ENCODE measurements around the gene RAPGEF5. TPM values are rescaled to one million over a fixed set of nuclear protein-coding genes. Genes with fewer than 3 reads are reported as not detected.
A peak's percentile ranks its signal among the peaks of the same experiment; 100 is the strongest.

Gene RAPGEF5
- total RNA-seq, 2 donors from 2014 or later: 19.4 to 32.5 TPM

DNA sequence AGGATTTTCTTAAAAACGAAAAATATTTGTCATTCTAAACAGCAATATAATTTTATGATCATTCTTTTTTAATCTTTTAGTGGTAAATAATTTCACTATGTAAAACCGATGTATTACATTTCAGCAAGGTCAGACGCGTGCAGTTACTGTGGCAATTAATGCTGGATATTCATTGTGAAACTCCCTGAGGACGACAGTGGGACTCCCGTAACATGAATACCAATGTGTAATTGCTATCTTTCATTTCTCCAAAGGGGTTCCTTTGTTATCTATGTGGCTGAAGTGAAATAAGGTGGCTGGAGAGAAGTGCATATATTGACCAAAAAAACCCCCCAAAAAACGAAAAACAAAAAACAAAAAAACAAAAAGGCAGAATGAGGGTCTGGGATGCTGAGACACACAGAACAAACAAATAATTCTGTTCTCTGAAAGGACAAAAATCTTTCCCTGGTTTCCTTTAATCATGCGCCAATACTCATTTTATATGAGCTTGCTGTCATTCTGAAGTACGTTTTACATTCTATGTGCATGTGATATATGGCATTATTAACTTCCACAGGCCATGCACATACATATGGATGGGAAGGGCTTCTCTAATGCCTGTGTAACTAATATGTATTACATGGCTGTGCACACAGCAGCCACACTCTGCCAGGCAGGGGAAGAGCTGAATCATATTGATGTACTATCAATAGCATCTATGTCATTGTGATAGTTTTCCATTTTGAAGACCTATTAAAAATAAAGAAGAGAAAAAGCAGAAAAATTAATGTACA, 161.4 kb downstream of the RAPGEF5 start:
- Histone ChIP-seq H3K4me1 (peaks cover 0 to 6% of the 10 kb centered on the region in 2 donors), H3K27ac (no peak overlapping the region), H3K4me3 (no peak overlapping the region), H3K36me3 (no peaks in the 10 kb centered on the region), H3K9me3 (no peaks in the 10 kb centered on the region), H3K27me3 (no peaks in the 10 kb centered on the region)
- no peak for TF ChIP-seq CTCF (IDR thresholded peaks at IDR 0.05)
- no peak for DNase-seq (ENCODE audit: low spot score)

- no peak for DNase-seq (ENCODE audit: low spot score)
- H3K9me3 ChIP-seq: no peaks in the 10 kb centered on the region
- H3K4me1 ChIP-seq: peaks cover 0 to 6% of the 10 kb centered on the region in 2 donors
- no peak for TF ChIP-seq CTCF (IDR thresholded peaks at IDR 0.05)
- H3K27me3 ChIP-seq: no peaks in the 10 kb centered on the region
- H3K27ac ChIP-seq: no peak overlapping the region
- no peaks in the 10 kb centered on the region for H3K36me3 ChIP-seq
- H3K4me3 ChIP-seq: no peak overlapping the region
These were observed 162.2 kb downstream of the RAPGEF5 start for GRCh38 chr7:22194658-22195273.

DNA sequence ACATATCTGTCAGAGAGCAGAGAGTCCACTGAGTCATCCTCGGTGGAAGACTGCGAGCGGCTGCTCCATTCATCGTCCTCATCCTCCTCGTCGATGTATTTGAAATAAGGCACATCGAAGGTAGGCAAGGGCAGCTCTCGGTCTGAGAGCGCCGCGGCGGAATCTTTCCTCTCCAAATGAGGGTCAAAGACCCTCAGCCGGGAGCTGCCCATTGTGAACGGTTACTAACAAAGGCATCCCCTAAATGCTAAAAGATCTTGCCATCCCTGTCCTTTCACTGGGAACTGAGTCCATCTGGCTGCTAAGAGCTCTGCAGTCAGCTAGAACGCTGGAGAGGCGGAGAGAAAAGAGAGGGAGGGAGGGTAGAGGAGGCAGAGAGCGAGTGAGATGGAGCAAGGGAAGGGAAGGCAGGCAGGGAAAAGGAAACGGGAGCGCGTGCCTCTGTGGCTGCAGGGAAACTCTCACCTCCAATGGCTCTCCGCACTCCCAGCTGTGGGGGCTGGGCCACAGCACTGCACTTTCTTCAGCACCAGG, 163.4 kb downstream of the RAPGEF5 start:
- peak overlapping the region; percentile 10 to 37 for H3K4me3 ChIP-seq
- peak overlapping the region in 1 of 2 donors; percentile 17 for H3K27ac ChIP-seq
- no peaks in the 10 kb centered on the region for H3K27me3 ChIP-seq
- no peak for DNase-seq (ENCODE audit: low spot score)
- peaks cover 0 to 6% of the 10 kb centered on the region in 2 donors for H3K4me1 ChIP-seq
- H3K36me3 ChIP-seq: no peaks in the 10 kb centered on the region
- TF ChIP-seq CTCF (IDR thresholded peaks at IDR 0.05): no peak
- H3K9me3 ChIP-seq: no peaks in the 10 kb centered on the region

GRCh38 chr7:22192801-22193200, 164.2 kb downstream of the RAPGEF5 start:
- H3K4me3 ChIP-seq: peak overlapping the region; percentile 10 to 37
- TF ChIP-seq CTCF (IDR thresholded peaks at IDR 0.05): no peak
- no peaks in the 10 kb centered on the region for H3K36me3 ChIP-seq

GRCh38 chr7:22190736-22191135, 166.2 kb downstream of the RAPGEF5 start:
- peaks cover 0 to 6% of the 10 kb centered on the region in 2 donors for H3K4me1 ChIP-seq
- H3K27ac ChIP-seq: no peak overlapping the region
- DNase-seq (ENCODE audit: low spot score): no peak
- H3K27me3 ChIP-seq: no peaks in the 10 kb centered on the region
- TF ChIP-seq CTCF (IDR thresholded peaks at IDR 0.05): no peak
- H3K9me3 ChIP-seq: no peaks in the 10 kb centered on the region
- no peak overlapping the region for H3K4me3 ChIP-seq
- no peaks in the 10 kb centered on the region for H3K36me3 ChIP-seq

More at GRCh38 chr7:22192801-22193200, 164.2 kb downstream of the RAPGEF5 start:
- Histone ChIP-seq H3K9me3 (no peaks in the 10 kb centered on the region), H3K4me1 (peaks cover 0 to 6% of the 10 kb centered on the region in 2 donors), H3K27me3 (no peaks in the 10 kb centered on the region), H3K27ac (no peak overlapping the region)
- DNase-seq (ENCODE audit: low spot score): no peak
